Omental fat pad (tissue), 4 donors: Measurements from ENCODE around the gene IGHMBP2. TPM values are rescaled to one million over a fixed set of nuclear protein-coding genes. Genes with fewer than 3 reads are reported as not detected.

Experiments used
- ATAC-seq: fragments of 150-250 bp; one replicate; pipeline ENCODE4 v1.9.1; 2016; ENCODE audit warnings: mild to moderate bottlenecking, moderate library complexity; ENCODE audit not compliant: low FRiP score
- DNase-seq: peaks from one replicate; pipeline ENCODE4 v3.0.0-alpha.2; 2019; ENCODE audit warnings: low spot score
- CTCF ChIP-seq, 3 donors: fragments of 450-650 bp; IDR thresholded peaks; one replicate each; pipeline ENCODE4 v1.5.1; 2016 to 2017; ENCODE audit warnings: antibody characterized with exemption in 3 of 3, mild to moderate bottlenecking in 3 of 3, moderate library complexity in 2 of 3
- total RNA-seq, 4 donors: library from RNA; depleted of rRNA; stranded (reverse); fragments of >200 nt; gene quantifications; one replicate each; pipeline ENCODE4 v1.1.0, GENCODE V29; 2016

IGHMBP2 gene
- total RNA-seq, 4 donors from 2014 or later, result 8.7 to 23.4 (median 13.8) TPM

GRCh38 chr11:68940651-68941323 is 37.1 kb downstream of the IGHMBP2 start:
- no peak for TF ChIP-seq CTCF (IDR thresholded peaks at IDR 0.05)
- ATAC-seq, result no peak
- no peak for DNase-seq

DNA sequence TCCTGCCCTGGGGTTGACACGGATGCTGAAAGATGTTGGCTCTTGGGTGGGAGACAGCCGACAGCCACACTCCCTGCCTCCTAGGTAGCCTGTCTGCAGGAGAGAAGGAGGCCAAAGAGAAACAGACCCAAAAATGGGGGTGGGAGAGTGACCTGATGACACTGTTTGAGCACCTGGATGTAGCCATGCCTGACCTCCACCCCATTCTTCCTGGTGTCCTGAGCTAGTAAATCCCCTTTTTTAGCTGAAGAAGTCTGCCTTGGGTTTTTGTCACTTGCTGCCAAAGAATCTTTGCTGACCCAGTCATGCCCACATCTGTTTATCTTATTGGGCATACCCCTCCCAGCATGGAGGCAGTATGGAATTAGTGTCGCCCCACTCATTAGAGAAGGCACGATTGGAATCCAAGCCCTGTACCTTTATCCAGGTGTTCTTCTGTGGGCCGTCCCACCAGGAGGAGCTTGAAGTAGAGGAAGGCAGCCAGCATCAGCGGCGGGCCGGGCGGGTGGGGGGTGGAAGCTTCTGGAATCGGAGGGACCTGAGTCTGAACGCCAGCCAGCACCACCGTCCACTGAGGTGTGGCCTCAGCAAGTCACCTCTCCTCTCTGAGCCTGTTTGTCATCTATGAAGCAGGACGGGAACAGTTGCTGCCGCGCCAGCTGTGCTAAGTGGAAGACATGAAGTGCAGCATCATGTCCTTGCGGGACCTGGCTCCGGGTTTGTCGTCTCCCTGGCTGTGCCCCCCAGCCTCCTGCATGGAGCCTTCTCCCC is 37.8 kb downstream of the IGHMBP2 start:
- TF ChIP-seq CTCF (IDR thresholded peaks at IDR 0.05), result no peak
- DNase-seq, result no peak
- no peak for ATAC-seq

- DNase-seq (no peak), ATAC-seq (peak; percentile 24)
- TF ChIP-seq CTCF (IDR thresholded peaks at IDR 0.05), result no peak
Measured at GRCh38 chr11:68942095-68942620, 38.5 kb downstream of the IGHMBP2 start.

DNA sequence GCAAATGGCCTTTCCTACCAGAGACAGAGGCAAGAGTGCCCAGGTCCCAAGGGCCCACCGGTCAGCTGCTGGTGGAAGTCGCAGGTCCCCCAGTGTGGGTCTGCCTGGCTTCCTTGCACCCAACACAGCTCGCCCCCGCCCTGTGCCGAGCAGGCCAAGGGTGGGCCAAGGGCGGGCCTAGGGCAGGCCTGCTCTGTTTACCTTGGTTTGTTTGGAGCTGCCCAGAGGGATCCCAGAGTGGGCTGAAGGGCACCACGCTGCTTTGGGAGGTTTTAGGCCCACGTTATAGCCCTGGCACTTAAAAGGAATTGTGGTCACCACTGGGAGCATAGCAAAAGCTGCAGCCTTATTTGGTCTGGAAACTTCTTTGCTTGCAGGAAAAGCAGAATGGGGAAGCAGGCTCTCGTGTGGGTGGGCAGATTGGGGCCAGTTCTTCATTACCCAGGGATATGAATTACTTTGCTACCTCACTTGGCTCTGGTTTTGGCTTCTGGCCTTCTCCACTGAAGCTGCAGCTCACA is 39.1 kb downstream of the IGHMBP2 start:
- no peak for DNase-seq
- ATAC-seq, result no peak
- TF ChIP-seq CTCF (IDR thresholded peaks at IDR 0.05), result no peak

- DNase-seq (no peak), ATAC-seq (peak; percentile 79)
- no peak for TF ChIP-seq CTCF (IDR thresholded peaks at IDR 0.05)
Measured at GRCh38 chr11:68946416-68947090, 42.9 kb downstream of the IGHMBP2 start.

GRCh38 chr11:68947151-68947550 is 43.5 kb downstream of the IGHMBP2 start:
- TF ChIP-seq CTCF (IDR thresholded peaks at IDR 0.05), result no peak
- no peak for ATAC-seq
- DNase-seq, result no peak
